Measurements from ENCODE around the gene SBNO2. TPM values are rescaled to one million over a fixed set of nuclear protein-coding genes. Genes with fewer than 3 reads are reported as not detected.

Gene SBNO2
- total and polyA plus RNA-seq, 2 of the 4 experiments (the other 2 are of a cell fraction), result 13.4 to 40.5 TPM

DNA sequence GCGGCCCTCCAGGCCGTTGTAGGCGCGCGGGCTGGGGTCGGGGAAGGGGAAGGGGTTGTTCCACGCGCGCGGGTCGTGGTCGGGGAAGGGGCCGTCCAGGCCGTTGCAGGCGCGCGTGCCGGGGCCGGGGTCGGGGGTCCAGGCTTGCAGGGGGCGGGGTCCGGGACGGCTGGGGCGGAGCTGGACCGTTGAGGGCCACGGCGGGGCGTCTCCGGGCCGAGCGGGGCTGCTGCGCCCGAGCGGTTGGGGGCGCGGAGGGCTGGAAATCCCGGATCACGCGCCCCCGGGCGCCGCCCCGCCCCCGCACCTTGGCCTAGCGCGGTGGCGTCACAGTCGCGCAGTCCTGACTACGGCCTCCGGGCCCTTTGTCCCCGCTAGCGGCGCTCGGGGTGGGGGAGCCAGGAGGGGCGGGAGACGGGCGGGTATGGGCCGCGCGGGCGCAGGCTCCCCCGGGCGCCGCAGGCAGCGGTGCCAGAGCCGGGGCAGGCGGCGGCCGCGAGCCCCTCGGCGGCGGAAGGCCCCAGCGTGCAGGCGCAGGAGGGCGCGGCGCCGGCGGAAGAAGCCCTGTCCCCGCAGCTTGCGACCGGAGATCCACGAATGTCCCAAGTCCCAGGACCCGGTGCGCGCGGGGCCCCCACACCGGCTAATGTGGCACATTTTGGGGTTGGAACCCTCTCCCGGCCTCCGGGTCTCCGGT lies 69.6 kb downstream of the SBNO2 start (continued):
- TF ChIP-seq, protein P1, sequence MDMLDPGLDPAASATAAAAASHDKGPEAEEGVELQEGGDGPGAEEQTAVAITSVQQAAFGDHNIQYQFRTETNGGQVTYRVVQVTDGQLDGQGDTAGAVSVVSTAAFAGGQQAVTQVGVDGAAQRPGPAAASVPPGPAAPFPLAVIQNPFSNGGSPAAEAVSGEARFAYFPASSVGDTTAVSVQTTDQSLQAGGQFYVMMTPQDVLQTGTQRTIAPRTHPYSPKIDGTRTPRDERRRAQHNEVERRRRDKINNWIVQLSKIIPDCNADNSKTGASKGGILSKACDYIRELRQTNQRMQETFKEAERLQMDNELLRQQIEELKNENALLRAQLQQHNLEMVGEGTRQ (IDR thresholded peaks at IDR 0.05; ENCODE audit: low read depth, low read length), result peak; percentile 37
- TF ChIP-seq MAZ (IDR thresholded peaks at IDR 0.05; ENCODE audit: borderline replicate concordance, low read depth, low read length), result peak; percentile 63; the same call in 1 of the 2 replicates

Data from IMR-90 (cell line).